ENCODE measurements around the gene LCE1E.

The LCE1E gene, protein sequence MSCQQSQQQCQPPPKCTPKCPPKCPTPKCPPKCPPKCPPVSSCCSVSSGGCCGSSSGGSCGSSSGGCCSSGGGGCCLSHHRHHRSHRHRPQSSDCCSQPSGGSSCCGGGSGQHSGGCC

DNA sequence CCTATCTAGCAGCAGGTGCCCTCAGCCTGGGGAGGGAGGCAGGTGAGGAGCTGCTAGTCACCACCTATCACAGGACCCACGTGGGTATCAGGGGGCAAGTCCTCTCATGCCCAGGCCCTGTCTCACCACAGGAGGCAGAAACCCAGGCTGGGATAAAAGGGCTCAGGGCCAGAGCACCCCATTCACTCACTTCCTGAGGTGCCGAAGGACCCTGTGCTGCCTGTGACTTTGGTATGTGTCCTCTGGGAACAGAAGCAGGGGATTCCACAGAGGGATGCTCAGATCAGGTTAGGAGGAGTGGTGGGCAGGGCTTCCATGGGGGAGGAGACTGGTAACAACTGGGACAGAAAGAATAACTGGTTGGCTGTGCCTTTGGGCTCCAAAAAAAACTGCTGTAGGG is at the start of gene LCE1E:
TSS of gene LCE1E (plus strand) at position 181 of the 400 bp plus-strand sequence. CDS start 1,043 bp downstream, outside the sequence.
- Histone ChIP-seq H3K36me3 (ENCODE audit: control insufficient read depth in 2 of 2, insufficient read depth in 2 of 2, low read length in 2 of 2) (no peaks in the 10 kb centered on the region), H3K9ac (ENCODE audit: low read depth in 1 of 2, low read length in 2 of 2) (no peak within 1 kb of the TSS), H3K9me3 (ENCODE audit: control insufficient read depth in 2 of 2, low read length in 2 of 2) (no peaks in the 10 kb centered on the region), H3K4me3 (ENCODE audit: low read length in 2 of 2) (no peak within 1 kb of the TSS), H3K4me1 (ENCODE audit: control insufficient read depth in 2 of 2, insufficient read depth in 2 of 2, low read length in 2 of 2) (no peaks in the 10 kb centered on the region), H3K27ac (ENCODE audit: low read depth in 2 of 2, low read length in 2 of 2) (no peak within 1 kb of the TSS), H3K27me3 (ENCODE audit: control insufficient read depth in 2 of 2, insufficient read depth in 2 of 2, low read length in 2 of 2) (no peaks in the 10 kb centered on the region)

DNA sequence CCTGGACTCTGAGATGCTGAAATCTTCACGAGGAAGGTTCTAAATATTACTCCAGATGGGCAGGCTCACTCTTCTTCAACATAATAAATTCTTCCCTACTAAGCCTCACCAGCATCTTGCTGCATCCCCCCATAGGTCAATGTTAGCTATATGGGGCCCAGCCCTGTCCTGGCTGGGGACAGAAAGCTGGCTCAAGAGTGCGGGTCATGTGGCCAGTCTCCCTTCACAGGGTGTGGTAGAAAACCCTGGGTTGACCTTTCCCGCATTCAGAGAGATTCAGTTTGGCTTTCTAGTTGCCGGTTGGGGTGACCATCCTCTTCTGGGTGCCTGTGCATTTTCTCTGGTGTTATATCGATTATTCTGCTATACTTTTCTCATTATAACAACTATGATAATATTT is 48.1 kb upstream of the LCE1E start:
- H3K27me3 ChIP-seq (ENCODE audit: control insufficient read depth in 2 of 2, insufficient read depth in 2 of 2, low read length in 2 of 2), result no peaks in the 10 kb centered on the region
- no peaks in the 10 kb centered on the region for H3K9me3 ChIP-seq (ENCODE audit: control insufficient read depth in 2 of 2, low read length in 2 of 2)
- no peak overlapping the region for H3K4me3 ChIP-seq (ENCODE audit: low read length in 2 of 2)
- H3K27ac ChIP-seq (ENCODE audit: low read depth in 2 of 2, low read length in 2 of 2), result no peak overlapping the region
- no peaks in the 10 kb centered on the region for H3K36me3 ChIP-seq (ENCODE audit: control insufficient read depth in 2 of 2, insufficient read depth in 2 of 2, low read length in 2 of 2)
- no peaks in the 10 kb centered on the region for H3K4me1 ChIP-seq (ENCODE audit: control insufficient read depth in 2 of 2, insufficient read depth in 2 of 2, low read length in 2 of 2)
- H3K9ac ChIP-seq (ENCODE audit: low read depth in 1 of 2, low read length in 2 of 2), result no peak overlapping the region

DNA sequence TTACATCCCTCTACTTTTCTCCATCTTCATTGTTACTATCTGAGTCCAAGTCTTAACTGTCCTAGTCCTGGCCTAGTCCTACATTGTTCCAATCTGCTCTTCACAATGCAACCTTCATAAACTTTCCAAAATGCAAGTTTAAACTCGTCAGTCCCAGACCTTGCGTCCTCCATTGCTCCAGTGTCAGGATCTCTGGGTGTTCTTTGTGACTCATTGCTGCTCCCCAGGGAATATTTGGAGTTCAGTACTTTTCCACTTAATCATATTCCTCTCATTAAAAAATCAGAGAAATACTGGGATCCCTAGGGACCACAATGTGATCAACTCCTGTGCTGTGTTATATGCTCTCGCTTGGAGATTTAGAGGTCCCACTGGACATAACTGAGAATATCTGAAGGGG is 46.2 kb upstream of the LCE1E start:
- H3K9ac ChIP-seq (ENCODE audit: low read depth in 1 of 2, low read length in 2 of 2), result no peak overlapping the region
- no peak overlapping the region for H3K4me3 ChIP-seq (ENCODE audit: low read length in 2 of 2)
- H3K27ac ChIP-seq (ENCODE audit: low read depth in 2 of 2, low read length in 2 of 2), result no peak overlapping the region
- H3K9me3 ChIP-seq (ENCODE audit: control insufficient read depth in 2 of 2, low read length in 2 of 2), result no peaks in the 10 kb centered on the region
- no peaks in the 10 kb centered on the region for H3K4me1 ChIP-seq (ENCODE audit: control insufficient read depth in 2 of 2, insufficient read depth in 2 of 2, low read length in 2 of 2)
- H3K36me3 ChIP-seq (ENCODE audit: control insufficient read depth in 2 of 2, insufficient read depth in 2 of 2, low read length in 2 of 2), result no peaks in the 10 kb centered on the region
- H3K27me3 ChIP-seq (ENCODE audit: control insufficient read depth in 2 of 2, insufficient read depth in 2 of 2, low read length in 2 of 2), result no peaks in the 10 kb centered on the region

DNA sequence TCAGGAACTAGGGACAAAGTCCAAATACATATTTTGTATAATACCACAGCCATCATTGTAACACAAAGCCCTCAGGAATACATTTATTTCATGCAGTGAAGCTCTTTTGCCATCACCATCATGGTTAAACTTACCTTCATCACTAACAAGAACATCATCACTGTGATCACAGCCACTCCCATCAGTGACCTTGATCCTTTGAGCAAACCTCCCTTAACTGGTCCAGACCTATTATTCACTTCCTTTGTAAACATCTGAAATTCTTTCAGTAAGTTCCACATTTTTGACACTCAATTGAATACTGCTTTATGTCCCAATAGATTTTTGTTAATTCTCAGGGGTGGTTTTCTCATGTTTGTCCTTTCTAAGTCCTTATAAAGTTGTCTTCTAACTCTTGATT is 44.4 kb upstream of the LCE1E start:
- Histone ChIP-seq H3K27me3 (ENCODE audit: control insufficient read depth in 2 of 2, insufficient read depth in 2 of 2, low read length in 2 of 2) (no peaks in the 10 kb centered on the region), H3K9ac (ENCODE audit: low read depth in 1 of 2, low read length in 2 of 2) (no peak overlapping the region), H3K27ac (ENCODE audit: low read depth in 2 of 2, low read length in 2 of 2) (no peak overlapping the region), H3K9me3 (ENCODE audit: control insufficient read depth in 2 of 2, low read length in 2 of 2) (no peaks in the 10 kb centered on the region), H3K4me1 (ENCODE audit: control insufficient read depth in 2 of 2, insufficient read depth in 2 of 2, low read length in 2 of 2) (no peaks in the 10 kb centered on the region), H3K36me3 (ENCODE audit: control insufficient read depth in 2 of 2, insufficient read depth in 2 of 2, low read length in 2 of 2) (no peaks in the 10 kb centered on the region), H3K4me3 (ENCODE audit: low read length in 2 of 2) (no peak overlapping the region)

DNA sequence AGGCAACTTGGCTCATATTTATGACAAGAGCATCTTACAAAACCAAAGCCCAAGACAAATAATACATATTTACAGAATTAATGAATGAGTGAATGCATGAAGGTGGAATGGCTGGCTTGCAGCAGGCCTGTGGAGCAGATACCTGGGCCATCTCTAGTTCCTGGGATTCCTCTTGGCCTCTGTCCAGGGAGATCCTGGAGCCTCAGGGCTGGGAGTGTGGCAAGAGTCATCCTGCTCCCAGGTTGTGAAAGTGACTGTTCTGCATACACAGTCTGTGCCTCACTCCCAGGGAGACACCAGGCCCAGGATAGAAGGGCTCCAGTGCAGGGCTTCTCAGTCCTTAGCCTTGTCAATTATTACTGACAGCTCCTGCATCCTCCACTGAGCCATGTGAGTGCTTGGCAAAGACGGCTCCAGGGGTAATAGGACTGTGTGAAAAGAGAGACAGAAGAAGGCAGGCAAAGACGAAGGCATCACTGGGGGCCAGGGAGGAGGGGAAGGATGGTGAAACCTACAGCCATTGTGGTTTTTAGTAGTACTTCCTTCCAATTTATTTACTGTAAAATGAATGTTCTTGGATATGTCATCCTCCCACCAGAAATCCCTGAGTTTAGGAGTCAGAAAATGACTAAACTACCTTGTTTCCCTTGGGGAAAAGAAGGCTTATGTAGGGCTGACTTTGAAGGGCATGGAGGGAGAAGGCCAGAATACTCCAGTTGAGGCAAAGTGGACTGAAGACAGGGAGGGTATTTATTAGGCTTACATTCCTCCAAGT is 42.5 kb upstream of the LCE1E start:
- no peaks in the 10 kb centered on the region for H3K36me3 ChIP-seq (ENCODE audit: control insufficient read depth in 2 of 2, insufficient read depth in 2 of 2, low read length in 2 of 2)
- H3K9me3 ChIP-seq (ENCODE audit: control insufficient read depth in 2 of 2, low read length in 2 of 2), result no peaks in the 10 kb centered on the region
- H3K4me1 ChIP-seq (ENCODE audit: control insufficient read depth in 2 of 2, insufficient read depth in 2 of 2, low read length in 2 of 2), result no peaks in the 10 kb centered on the region
- no peak overlapping the region for H3K4me3 ChIP-seq (ENCODE audit: low read length in 2 of 2)
- H3K9ac ChIP-seq (ENCODE audit: low read depth in 1 of 2, low read length in 2 of 2), result no peak overlapping the region
- no peak overlapping the region for H3K27ac ChIP-seq (ENCODE audit: low read depth in 2 of 2, low read length in 2 of 2)
- no peaks in the 10 kb centered on the region for H3K27me3 ChIP-seq (ENCODE audit: control insufficient read depth in 2 of 2, insufficient read depth in 2 of 2, low read length in 2 of 2)

DNA sequence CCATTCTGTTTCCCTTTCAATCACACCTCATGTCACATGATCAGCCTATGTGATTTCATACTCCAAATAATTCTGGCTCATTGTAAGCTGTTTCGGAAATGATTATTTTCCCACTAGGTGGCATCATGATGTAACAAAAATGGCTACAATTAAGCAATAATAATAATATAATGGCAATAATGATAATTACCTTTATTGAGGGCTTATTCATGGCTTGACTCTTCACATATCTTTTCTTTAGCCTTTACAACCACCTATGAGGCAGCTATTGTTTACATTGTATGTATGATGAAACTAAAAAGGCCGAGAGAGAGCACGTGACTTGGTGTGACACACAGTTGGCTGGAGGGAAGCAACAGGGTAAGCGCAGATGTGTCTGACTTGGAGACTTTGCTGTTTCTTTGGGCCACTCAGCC is 40.8 kb upstream of the LCE1E start:
- Histone ChIP-seq H3K4me3 (ENCODE audit: low read length in 2 of 2) (no peak overlapping the region), H3K27ac (ENCODE audit: low read depth in 2 of 2, low read length in 2 of 2) (no peak overlapping the region), H3K9ac (ENCODE audit: low read depth in 1 of 2, low read length in 2 of 2) (no peak overlapping the region), H3K9me3 (ENCODE audit: control insufficient read depth in 2 of 2, low read length in 2 of 2) (no peaks in the 10 kb centered on the region), H3K27me3 (ENCODE audit: control insufficient read depth in 2 of 2, insufficient read depth in 2 of 2, low read length in 2 of 2) (no peaks in the 10 kb centered on the region), H3K4me1 (ENCODE audit: control insufficient read depth in 2 of 2, insufficient read depth in 2 of 2, low read length in 2 of 2) (no peaks in the 10 kb centered on the region), H3K36me3 (ENCODE audit: control insufficient read depth in 2 of 2, insufficient read depth in 2 of 2, low read length in 2 of 2) (no peaks in the 10 kb centered on the region)

DNA sequence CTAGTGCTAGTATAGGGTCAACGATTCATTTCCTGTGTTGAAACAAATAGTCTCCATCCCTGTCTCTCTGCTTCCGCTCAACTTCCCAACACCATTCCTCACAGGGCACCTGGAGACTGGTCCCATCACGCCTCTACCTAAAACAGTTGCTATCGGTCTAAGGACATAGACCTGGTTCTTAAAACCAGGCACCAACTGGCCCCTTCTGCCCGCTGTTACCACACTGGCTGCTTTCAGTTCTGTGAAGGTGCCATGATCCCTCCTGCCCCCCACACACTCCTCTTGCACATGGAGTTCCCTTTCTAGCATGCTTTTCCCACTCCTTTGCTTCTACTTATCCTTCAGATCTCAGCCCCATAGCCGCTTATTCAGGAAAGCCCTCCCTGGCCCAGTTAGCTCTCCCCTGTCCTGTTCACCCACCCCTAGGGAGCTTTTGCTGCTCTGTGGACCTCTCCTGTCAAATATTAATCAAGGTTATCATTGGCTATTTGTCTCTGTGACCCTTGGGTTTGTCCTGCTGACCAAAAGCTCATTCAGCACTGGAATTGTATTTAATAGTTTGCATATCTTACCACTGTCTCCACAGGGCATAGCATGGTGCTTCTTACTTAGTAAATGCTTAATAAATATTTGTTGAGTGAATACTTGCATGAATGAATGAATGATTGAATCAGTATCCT is 40.2 kb upstream of the LCE1E start:
- Histone ChIP-seq H3K27me3 (ENCODE audit: control insufficient read depth in 2 of 2, insufficient read depth in 2 of 2, low read length in 2 of 2) (no peaks in the 10 kb centered on the region), H3K4me3 (ENCODE audit: low read length in 2 of 2) (no peak overlapping the region), H3K9ac (ENCODE audit: low read depth in 1 of 2, low read length in 2 of 2) (no peak overlapping the region), H3K27ac (ENCODE audit: low read depth in 2 of 2, low read length in 2 of 2) (no peak overlapping the region), H3K9me3 (ENCODE audit: control insufficient read depth in 2 of 2, low read length in 2 of 2) (no peaks in the 10 kb centered on the region), H3K4me1 (ENCODE audit: control insufficient read depth in 2 of 2, insufficient read depth in 2 of 2, low read length in 2 of 2) (no peaks in the 10 kb centered on the region), H3K36me3 (ENCODE audit: control insufficient read depth in 2 of 2, insufficient read depth in 2 of 2, low read length in 2 of 2) (no peaks in the 10 kb centered on the region)

DNA sequence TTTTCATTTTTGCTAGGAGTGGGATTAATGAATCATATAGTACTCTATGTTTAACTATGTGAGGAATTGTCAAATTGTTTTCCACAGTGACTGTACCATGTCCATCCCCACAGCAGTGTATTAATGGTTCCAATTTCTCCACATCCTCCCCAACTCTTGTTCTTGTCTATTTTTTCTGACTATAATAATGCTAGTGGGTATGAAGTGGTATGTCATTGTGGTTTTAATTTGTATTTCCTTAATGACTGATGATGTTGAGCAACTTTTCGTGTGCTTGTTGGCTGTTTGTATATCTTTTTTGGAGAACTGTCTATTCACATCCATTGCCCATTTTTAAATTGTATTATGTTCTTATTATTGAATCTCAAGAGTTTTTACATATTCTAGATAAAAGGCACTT is 38.2 kb upstream of the LCE1E start:
- Histone ChIP-seq H3K27ac (ENCODE audit: low read depth in 2 of 2, low read length in 2 of 2) (no peak overlapping the region), H3K9me3 (ENCODE audit: control insufficient read depth in 2 of 2, low read length in 2 of 2) (no peaks in the 10 kb centered on the region), H3K4me1 (ENCODE audit: control insufficient read depth in 2 of 2, insufficient read depth in 2 of 2, low read length in 2 of 2) (no peaks in the 10 kb centered on the region), H3K36me3 (ENCODE audit: control insufficient read depth in 2 of 2, insufficient read depth in 2 of 2, low read length in 2 of 2) (no peaks in the 10 kb centered on the region), H3K4me3 (ENCODE audit: low read length in 2 of 2) (no peak overlapping the region), H3K27me3 (ENCODE audit: control insufficient read depth in 2 of 2, insufficient read depth in 2 of 2, low read length in 2 of 2) (no peaks in the 10 kb centered on the region), H3K9ac (ENCODE audit: low read depth in 1 of 2, low read length in 2 of 2) (no peak overlapping the region)

DNA sequence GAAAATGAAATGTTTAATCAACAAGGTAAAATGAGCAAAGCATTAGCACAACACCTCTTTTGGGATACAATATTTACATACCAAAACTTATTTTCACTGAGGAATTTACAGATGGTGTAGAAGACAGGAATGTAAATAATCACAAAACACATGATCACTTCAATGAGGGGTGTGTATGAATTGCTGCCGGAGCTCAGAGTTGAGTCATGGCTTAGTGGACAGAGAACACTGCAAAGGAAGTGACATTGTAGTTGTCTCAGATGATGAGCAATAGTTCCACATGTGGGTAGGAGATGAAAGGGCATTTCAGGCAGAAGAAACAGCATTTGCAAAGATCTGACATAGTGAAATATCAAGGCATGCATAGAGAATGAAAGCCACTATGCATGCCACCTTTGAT is 33.8 kb upstream of the LCE1E start:
- Histone ChIP-seq H3K4me1 (ENCODE audit: control insufficient read depth in 2 of 2, insufficient read depth in 2 of 2, low read length in 2 of 2) (no peaks in the 10 kb centered on the region), H3K9me3 (ENCODE audit: control insufficient read depth in 2 of 2, low read length in 2 of 2) (no peaks in the 10 kb centered on the region), H3K27me3 (ENCODE audit: control insufficient read depth in 2 of 2, insufficient read depth in 2 of 2, low read length in 2 of 2) (no peaks in the 10 kb centered on the region), H3K9ac (ENCODE audit: low read depth in 1 of 2, low read length in 2 of 2) (no peak overlapping the region), H3K27ac (ENCODE audit: low read depth in 2 of 2, low read length in 2 of 2) (no peak overlapping the region), H3K4me3 (ENCODE audit: low read length in 2 of 2) (no peak overlapping the region), H3K36me3 (ENCODE audit: control insufficient read depth in 2 of 2, insufficient read depth in 2 of 2, low read length in 2 of 2) (no peaks in the 10 kb centered on the region)

DNA sequence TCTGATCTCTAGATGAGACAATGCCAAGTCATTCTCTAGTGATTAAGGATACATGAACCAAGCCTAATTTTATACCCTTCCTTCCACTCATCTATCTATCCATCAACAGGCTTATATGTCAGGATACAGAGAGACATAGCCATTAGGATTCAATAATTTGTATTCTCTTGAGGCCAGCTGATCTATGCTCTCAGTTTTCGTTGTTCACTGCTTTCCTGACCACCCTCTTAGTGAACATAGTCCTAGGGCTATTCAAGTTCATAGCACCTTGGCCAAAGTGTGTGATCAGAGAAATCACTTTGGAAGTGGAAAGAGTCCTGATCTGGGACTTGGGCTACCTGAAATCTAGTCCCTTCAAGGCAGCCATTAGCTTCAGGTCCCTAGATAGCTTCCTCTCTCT is 32.5 kb upstream of the LCE1E start:
- H3K9me3 ChIP-seq (ENCODE audit: control insufficient read depth in 2 of 2, low read length in 2 of 2), result no peaks in the 10 kb centered on the region
- no peak overlapping the region for H3K4me3 ChIP-seq (ENCODE audit: low read length in 2 of 2)
- H3K4me1 ChIP-seq (ENCODE audit: control insufficient read depth in 2 of 2, insufficient read depth in 2 of 2, low read length in 2 of 2), result no peaks in the 10 kb centered on the region
- H3K27ac ChIP-seq (ENCODE audit: low read depth in 2 of 2, low read length in 2 of 2), result no peak overlapping the region
- H3K36me3 ChIP-seq (ENCODE audit: control insufficient read depth in 2 of 2, insufficient read depth in 2 of 2, low read length in 2 of 2), result no peaks in the 10 kb centered on the region
- no peak overlapping the region for H3K9ac ChIP-seq (ENCODE audit: low read depth in 1 of 2, low read length in 2 of 2)
- H3K27me3 ChIP-seq (ENCODE audit: control insufficient read depth in 2 of 2, insufficient read depth in 2 of 2, low read length in 2 of 2), result no peaks in the 10 kb centered on the region

All from mucosa of rectum (tissue), 2 donors.